NB4 (cell line): ENCODE measurements around the gene ADAM33.

Experiments
- CTCF ChIP-seq: IDR thresholded peaks from one replicate; pipeline ENCODE4 v1.5.1; 2012; ENCODE audit warnings: low read depth, low read length
- POLR2A ChIP-seq: IDR thresholded peaks from 2 replicates; pipeline ENCODE4 v1.6.1; 2011; ENCODE audit warnings: mild to moderate bottlenecking; ENCODE audit not compliant: insufficient read length; ENCODE audit errors: extremely low read depth

- no peak for TF ChIP-seq POLR2A
- no peak for TF ChIP-seq CTCF
Measured at GRCh38 chr20:3646067-3646440, 35.8 kb downstream of the ADAM33 start.
